Neural crest cell (in vitro differentiated cells): ENCODE data around the gene BSND. TPM values are rescaled to one million over a fixed set of nuclear protein-coding genes. Genes with fewer than 3 reads are reported as not detected.

Experiments used
- DNase-seq: peaks from one replicate; pipeline ENCODE4 v3.0.0; 2021; ENCODE audit warnings: low read depth, mixed read lengths, low spot score
- H3K27ac Mint-ChIP-seq: one replicate; pipeline ENCODE4 v1.8.0; 2021; ENCODE audit warnings: mild to moderate bottlenecking, mixed read lengths; ENCODE audit not compliant: unreplicated experiment
- H3K27me3 Mint-ChIP-seq: 2 replicates; pipeline ENCODE4 v1.8.0; 2021; ENCODE audit warnings: low read depth, mild to moderate bottlenecking, mixed read lengths
- H3K36me3 Mint-ChIP-seq: 2 replicates; pipeline ENCODE4 v1.8.0; 2021; ENCODE audit warnings: low read depth, mild to moderate bottlenecking, mixed read lengths
- H3K4me1 Mint-ChIP-seq: 2 replicates; pipeline ENCODE4 v1.8.0; 2021; ENCODE audit warnings: mixed read lengths
- H3K4me3 Mint-ChIP-seq: one replicate; pipeline ENCODE4 v1.8.0; 2021; ENCODE audit warnings: mild to moderate bottlenecking, mixed read lengths
- H3K9me3 Mint-ChIP-seq: 2 replicates; pipeline ENCODE4 v1.8.0; 2021; ENCODE audit warnings: mixed read lengths
- CTCF ChIP-seq: fragments of 200-600 bp; sonication (generic); conservative IDR thresholded peaks from 2 replicates; pipeline ENCODE4 v1.5.0; 2021; ENCODE audit warnings: antibody characterized with exemption, mild to moderate bottlenecking
- total RNA-seq: library from RNA; stranded (reverse); gene quantifications from 2 replicates; pipeline ENCODE4 v1.2.1, GENCODE V29; 2021

The BSND gene
- total RNA-seq, 1 donor from 2014 or later, result not detected

- no peak overlapping the region for H3K4me3 Mint-ChIP-seq
- H3K4me1 Mint-ChIP-seq, result peaks cover 4% of the 10 kb centered on the region
- no peak for DNase-seq
- H3K36me3 Mint-ChIP-seq, result no peaks in the 10 kb centered on the region
- no peaks in the 10 kb centered on the region for H3K9me3 Mint-ChIP-seq
- no peak for TF ChIP-seq CTCF
- H3K27ac Mint-ChIP-seq, result no peak overlapping the region
- no peaks in the 10 kb centered on the region for H3K27me3 Mint-ChIP-seq
These were observed 52.4 kb downstream of the BSND start for GRCh38 chr1:55051169-55051568.

- no peak for DNase-seq
- no peaks in the 10 kb centered on the region for H3K27me3 Mint-ChIP-seq
- no peaks in the 10 kb centered on the region for H3K9me3 Mint-ChIP-seq
- no peaks in the 10 kb centered on the region for H3K36me3 Mint-ChIP-seq
- no peak for TF ChIP-seq CTCF
- H3K27ac Mint-ChIP-seq, result no peak overlapping the region
- peaks cover 4% of the 10 kb centered on the region for H3K4me1 Mint-ChIP-seq
- H3K4me3 Mint-ChIP-seq, result no peak overlapping the region
These were observed 52.9 kb downstream of the BSND start for GRCh38 chr1:55051621-55052020.

GRCh38 chr1:55052221-55053142 lies 53.7 kb downstream of the BSND start:
- no peak overlapping the region for H3K27ac Mint-ChIP-seq
- no peak for DNase-seq
- no peak overlapping the region for H3K4me3 Mint-ChIP-seq
- peaks cover 4% of the 10 kb centered on the region for H3K4me1 Mint-ChIP-seq
- no peaks in the 10 kb centered on the region for H3K36me3 Mint-ChIP-seq
- no peak for TF ChIP-seq CTCF
- H3K9me3 Mint-ChIP-seq, result no peaks in the 10 kb centered on the region
- H3K27me3 Mint-ChIP-seq, result no peaks in the 10 kb centered on the region

DNA sequence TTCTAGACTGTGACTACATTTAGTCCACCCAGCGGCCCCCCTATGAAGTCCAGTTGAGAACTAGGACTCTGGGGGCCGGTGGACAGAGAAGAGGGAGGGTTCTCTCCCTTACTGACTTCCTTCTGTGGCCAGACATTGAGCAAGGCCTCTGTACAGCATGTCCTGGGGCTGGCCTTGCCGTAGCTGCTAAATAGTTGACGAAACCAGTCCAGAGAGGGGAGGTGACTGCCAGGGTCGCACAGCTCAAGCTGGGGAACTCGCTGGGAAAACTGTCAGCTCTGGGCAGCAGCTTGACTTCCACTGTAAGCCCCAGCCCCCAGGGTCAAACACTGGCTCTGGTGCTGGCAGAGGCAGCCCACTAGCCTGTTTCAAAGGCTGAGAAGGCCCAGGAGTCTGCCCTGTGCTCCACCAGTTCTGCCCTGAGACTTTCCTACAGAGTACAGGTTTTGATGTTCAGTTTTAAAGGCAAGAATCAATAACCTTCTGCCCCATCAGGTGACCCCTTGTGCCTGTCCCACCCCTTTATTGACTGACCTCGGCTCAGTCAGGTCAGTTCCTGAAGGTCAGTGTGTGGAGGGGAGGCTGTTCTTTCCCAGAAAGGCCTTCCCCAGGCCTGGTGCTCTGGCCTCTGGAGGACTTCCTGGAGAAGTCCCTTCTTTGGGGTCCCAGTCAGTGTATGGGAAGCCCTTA lies 54.7 kb downstream of the BSND start:
- Mint-ChIP-seq H3K4me1 (peaks cover 4% of the 10 kb centered on the region), H3K9me3 (no peaks in the 10 kb centered on the region), H3K36me3 (no peaks in the 10 kb centered on the region), H3K4me3 (no peak overlapping the region), H3K27me3 (no peaks in the 10 kb centered on the region), H3K27ac (no peak overlapping the region)
- DNase-seq, result no peak
- TF ChIP-seq CTCF, result no peak

DNA sequence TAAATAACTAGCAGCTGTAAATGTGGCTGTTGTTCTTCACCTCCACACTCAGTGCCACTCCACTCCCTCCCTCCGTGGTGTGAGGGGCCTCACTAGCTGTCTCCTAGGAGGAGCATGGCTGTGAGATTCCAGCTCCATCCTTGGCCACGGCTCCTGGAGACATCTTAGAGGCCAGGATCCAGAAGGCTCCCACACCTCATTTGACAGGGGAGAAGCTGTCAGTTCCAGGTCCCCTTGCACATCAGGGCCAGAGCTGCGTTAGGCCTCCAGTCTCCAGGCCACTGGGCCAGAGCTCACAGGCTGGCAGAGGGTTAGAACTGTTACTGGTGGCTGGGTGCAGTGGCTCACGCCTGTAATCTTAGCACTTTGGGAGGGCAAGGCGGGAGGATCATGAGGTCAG lies 55.7 kb downstream of the BSND start:
- Mint-ChIP-seq H3K27me3 (no peaks in the 10 kb centered on the region), H3K4me3 (no peak overlapping the region), H3K4me1 (no peaks in the 10 kb centered on the region), H3K27ac (no peak overlapping the region), H3K36me3 (no peaks in the 10 kb centered on the region), H3K9me3 (no peaks in the 10 kb centered on the region)
- DNase-seq, result no peak
- no peak for TF ChIP-seq CTCF
